ENCODE results near the gene PTHLH. TPM values are rescaled to one million over a fixed set of nuclear protein-coding genes. Genes with fewer than 3 reads are reported as not detected.

The PTHLH gene
- total and polyA plus RNA-seq, 2 donors (not counting 1 experiment from before 2014, with no cell fraction given), result not detected

GRCh38 chr12:27999970-28000369 is 27.4 kb upstream of the PTHLH start:
- Mint-ChIP-seq H3K4me3 (no peak overlapping the region), H3K27ac (no peak overlapping the region), H3K27me3 (peaks cover 4% of the 10 kb centered on the region), H3K9me3 (ENCODE audit: insufficient read depth) (no peaks in the 10 kb centered on the region), H3K4me1 (no peaks in the 10 kb centered on the region)
- Histone ChIP-seq H3K36me3 (replicated peaks in 1 of 2; ENCODE audit: control extremely low read depth in 1 of 2, control insufficient read depth in 1 of 2, extremely low read depth in 1 of 2, insufficient read depth in 2 of 2, low read length in 1 of 2) (no peaks in the 10 kb centered on the region), H3K4me2 (replicated peaks; ENCODE audit: low read depth, low read length, poor library complexity, severe bottlenecking) (no peak overlapping the region), H3K9me3 (ENCODE audit: control extremely low read depth in 1 of 3, control insufficient read depth in 2 of 3, insufficient read depth in 1 of 3, low read length in 2 of 3) (no peaks in the 10 kb centered on the region), H3K4me3 (ENCODE audit: control extremely low read depth in 1 of 5, extremely low read depth in 1 of 5, insufficient read depth in 1 of 5, low read depth in 2 of 5, low read length in 4 of 5) (no peak overlapping the region), H2AFZ (ENCODE audit: insufficient read depth, low read depth, low read length, poor library complexity, severe bottlenecking) (no peak overlapping the region), H4K20me1 (ENCODE audit: control insufficient read depth, insufficient read depth, low read length, poor library complexity, severe bottlenecking) (no peaks in the 10 kb centered on the region), H3K27me3 (replicated peaks in 1 of 4; ENCODE audit: control extremely low read depth in 1 of 4, control insufficient read depth in 3 of 4, insufficient read depth in 4 of 4, low read length in 3 of 4) (no peaks in the 10 kb centered on the region), H3K9ac (ENCODE audit: low read length) (no peak overlapping the region), H3K27ac (ENCODE audit: low read length in 2 of 2) (no peak overlapping the region), H3K79me2 (ENCODE audit: control insufficient read depth, insufficient read depth, low read length) (no peaks in the 10 kb centered on the region), H3K4me1 (ENCODE audit: control insufficient read depth in 2 of 2, insufficient read depth in 2 of 2, low read length in 2 of 2) (no peaks in the 10 kb centered on the region)
- TF ChIP-seq, protein P1, sequence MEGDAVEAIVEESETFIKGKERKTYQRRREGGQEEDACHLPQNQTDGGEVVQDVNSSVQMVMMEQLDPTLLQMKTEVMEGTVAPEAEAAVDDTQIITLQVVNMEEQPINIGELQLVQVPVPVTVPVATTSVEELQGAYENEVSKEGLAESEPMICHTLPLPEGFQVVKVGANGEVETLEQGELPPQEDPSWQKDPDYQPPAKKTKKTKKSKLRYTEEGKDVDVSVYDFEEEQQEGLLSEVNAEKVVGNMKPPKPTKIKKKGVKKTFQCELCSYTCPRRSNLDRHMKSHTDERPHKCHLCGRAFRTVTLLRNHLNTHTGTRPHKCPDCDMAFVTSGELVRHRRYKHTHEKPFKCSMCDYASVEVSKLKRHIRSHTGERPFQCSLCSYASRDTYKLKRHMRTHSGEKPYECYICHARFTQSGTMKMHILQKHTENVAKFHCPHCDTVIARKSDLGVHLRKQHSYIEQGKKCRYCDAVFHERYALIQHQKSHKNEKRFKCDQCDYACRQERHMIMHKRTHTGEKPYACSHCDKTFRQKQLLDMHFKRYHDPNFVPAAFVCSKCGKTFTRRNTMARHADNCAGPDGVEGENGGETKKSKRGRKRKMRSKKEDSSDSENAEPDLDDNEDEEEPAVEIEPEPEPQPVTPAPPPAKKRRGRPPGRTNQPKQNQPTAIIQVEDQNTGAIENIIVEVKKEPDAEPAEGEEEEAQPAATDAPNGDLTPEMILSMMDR (IDR thresholded peaks at IDR 0.05), result no peak
- ATAC-seq (ENCODE audit: low read depth) (no peak), DNase-seq (no peak)
- CTCF ChIA-PET, result no interaction called here
- 90% methylated on average over 3 of the region's 4 CpGs for WGBS (ENCODE audit: insufficient coverage)
- POLR2A ChIA-PET, result no interaction called here
- intact Hi-C loops (cut with micrococcal nuclease), result no loop called here

- no peak overlapping the region for H3K4me2 ChIP-seq (replicated peaks; ENCODE audit: low read depth, low read length, poor library complexity, severe bottlenecking)
- intact Hi-C loops (cut with micrococcal nuclease), result no loop called here
Measured at GRCh38 chr12:27999521-27999920, 27.0 kb upstream of the PTHLH start.

More at GRCh38 chr12:27999521-27999920, 27.0 kb upstream of the PTHLH start:
- Mint-ChIP-seq H3K27ac (no peak overlapping the region), H3K4me3 (no peak overlapping the region), H3K4me1 (no peaks in the 10 kb centered on the region), H3K27me3 (peaks cover 4% of the 10 kb centered on the region), H3K9me3 (ENCODE audit: insufficient read depth) (no peaks in the 10 kb centered on the region)
- Histone ChIP-seq H4K20me1 (ENCODE audit: control insufficient read depth, insufficient read depth, low read length, poor library complexity, severe bottlenecking) (no peaks in the 10 kb centered on the region), H3K27me3 (replicated peaks in 1 of 4; ENCODE audit: control extremely low read depth in 1 of 4, control insufficient read depth in 3 of 4, insufficient read depth in 4 of 4, low read length in 3 of 4) (no peaks in the 10 kb centered on the region), H3K9me3 (ENCODE audit: control extremely low read depth in 1 of 3, control insufficient read depth in 2 of 3, insufficient read depth in 1 of 3, low read length in 2 of 3) (no peaks in the 10 kb centered on the region), H2AFZ (ENCODE audit: insufficient read depth, low read depth, low read length, poor library complexity, severe bottlenecking) (no peak overlapping the region), H3K27ac (ENCODE audit: low read length in 2 of 2) (no peak overlapping the region), H3K4me3 (ENCODE audit: control extremely low read depth in 1 of 5, extremely low read depth in 1 of 5, insufficient read depth in 1 of 5, low read depth in 2 of 5, low read length in 4 of 5) (no peak overlapping the region), H3K36me3 (replicated peaks in 1 of 2; ENCODE audit: control extremely low read depth in 1 of 2, control insufficient read depth in 1 of 2, extremely low read depth in 1 of 2, insufficient read depth in 2 of 2, low read length in 1 of 2) (no peaks in the 10 kb centered on the region), H3K4me1 (ENCODE audit: control insufficient read depth in 2 of 2, insufficient read depth in 2 of 2, low read length in 2 of 2) (no peaks in the 10 kb centered on the region), H3K79me2 (ENCODE audit: control insufficient read depth, insufficient read depth, low read length) (no peaks in the 10 kb centered on the region), H3K9ac (ENCODE audit: low read length) (no peak overlapping the region)
- no peak for ATAC-seq (ENCODE audit: low read depth)
- DNase-seq, result no peak
- WGBS (ENCODE audit: insufficient coverage), result no CpG with 5 or more reads among the region's 2 CpGs
- TF ChIP-seq, protein P1 (IDR thresholded peaks at IDR 0.05), result no peak
- ChIA-PET POLR2A (no interaction called here), CTCF (no interaction called here)

All from B cell (primary cell).